Kidney epithelial cell (primary cell): ENCODE results near the gene CELA2A. TPM values are rescaled to one million over a fixed set of nuclear protein-coding genes. Genes with fewer than 3 reads are reported as not detected.
"Not testable (repeated sequence)": the region's sequence is repeated elsewhere in the genome, so short reads cannot be mapped to it uniquely, and the experiment has no call there.

Experiments
- DNase-seq: peaks from one replicate; pipeline ENCODE4 v3.0.0-alpha.2; 2010; ENCODE audit warnings: low read depth
- H3K27me3 ChIP-seq: 2 replicates; pipeline ENCODE4 v1.6.0; 2011; ENCODE audit warnings: low read length; ENCODE audit not compliant: control insufficient read depth, insufficient read depth
- H3K36me3 ChIP-seq: 2 replicates; pipeline ENCODE4 v1.5.1; 2011; ENCODE audit warnings: low read length; ENCODE audit not compliant: control insufficient read depth, insufficient read depth
- H3K4me3 ChIP-seq: 2 replicates; pipeline ENCODE4 v1.5.1; 2011; ENCODE audit warnings: low read depth, mild to moderate bottlenecking, control low read depth, low read length
- CTCF ChIP-seq: IDR thresholded peaks from 2 replicates; pipeline ENCODE4 v1.5.1; 2011; ENCODE audit warnings: mild to moderate bottlenecking, moderate library complexity, low read length, control low read depth, inconsistent platforms; ENCODE audit not compliant: insufficient read depth, poor library complexity, severe bottlenecking
- total RNA-seq: library from RNA; depleted of rRNA; stranded (reverse); fragments of >200 nt; gene quantifications from 2 replicates; pipeline ENCODE4 v1.2.3, GENCODE V29; 2015

CELA2A gene
- total RNA-seq, 1 donor from 2014 or later, result not detected

- TF ChIP-seq CTCF, result no peak
- no peak for DNase-seq
- no peaks in the 10 kb centered on the region for H3K36me3 ChIP-seq
- H3K4me3 ChIP-seq, result no peak overlapping the region
- H3K27me3 ChIP-seq, result no peaks in the 10 kb centered on the region
Observed at GRCh38 chr1:15465674-15466073, 9.1 kb downstream of the CELA2A start.

GRCh38 chr1:15466955-15467625, 10.6 kb downstream of the CELA2A start:
- H3K4me3 ChIP-seq, H3K27me3 ChIP-seq, DNase-seq, H3K36me3 ChIP-seq: not testable (repeated sequence)

- Histone ChIP-seq H3K36me3 (no peaks in the 10 kb centered on the region), H3K4me3 (no peak overlapping the region), H3K27me3 (no peaks in the 10 kb centered on the region)
- DNase-seq, result no peak
- TF ChIP-seq CTCF, result no peak
Observed at GRCh38 chr1:15468145-15468544, 11.6 kb downstream of the CELA2A start.

- no peak overlapping the region for H3K4me3 ChIP-seq
- DNase-seq, result no peak
- TF ChIP-seq CTCF, result no peak
- no peaks in the 10 kb centered on the region for H3K36me3 ChIP-seq
- H3K27me3 ChIP-seq, result no peaks in the 10 kb centered on the region
Observed at GRCh38 chr1:15469361-15469760, 12.8 kb downstream of the CELA2A start.

- not testable (repeated sequence) for H3K27me3 ChIP-seq, DNase-seq, H3K36me3 ChIP-seq, H3K4me3 ChIP-seq
Observed at GRCh38 chr1:15469821-15470448, 13.4 kb downstream of the CELA2A start.

GRCh38 chr1:15471067-15471466, 14.5 kb downstream of the CELA2A start:
- not testable (repeated sequence) for H3K4me3 ChIP-seq

GRCh38 chr1:15471723-15472122, 15.2 kb downstream of the CELA2A start:
- not testable (repeated sequence) for H3K27me3 ChIP-seq, H3K36me3 ChIP-seq, H3K4me3 ChIP-seq, DNase-seq

More at GRCh38 chr1:15471067-15471466, 14.5 kb downstream of the CELA2A start:
- H3K36me3 ChIP-seq, H3K27me3 ChIP-seq, DNase-seq: not testable (repeated sequence)

GRCh38 chr1:15472587-15472986, 16.1 kb downstream of the CELA2A start:
- no peak for DNase-seq
- no peaks in the 10 kb centered on the region for H3K27me3 ChIP-seq
- H3K4me3 ChIP-seq, result no peak overlapping the region
- H3K36me3 ChIP-seq, result no peaks in the 10 kb centered on the region
- TF ChIP-seq CTCF, result no peak
